IMR-90 (cell line): ENCODE data around the gene PSMB4. TPM values are rescaled to one million over a fixed set of nuclear protein-coding genes. Genes with fewer than 3 reads are reported as not detected.

Experiments
- ATAC-seq: fragments of 200-7000 bp; cut with Tn5 transposase; 2 replicates; pipeline ENCODE4 v1.9.1; 2020; ENCODE audit warnings: low read depth, mild to moderate bottlenecking, moderate library complexity
- BruUV-seq: library from RNA; stranded (reverse); fragments of 400-500 nt; replicated peaks from 2 replicates; lab custom pipeline; 2021; lab: Mats Ljungman, UMichigan
- CTCF ChIA-PET: fragments of 300-600 bp; formaldehyde crosslinking; extraction: SDS; loops from one replicate; lab custom pipeline; 2021; ENCODE audit warnings: antibody characterized with exemption; lab: Yijun Ruan, JAX
- POLR2A ChIA-PET: fragments of 300-600 bp; sonication (Branson Sonifier 250); formaldehyde crosslinking; loops from one replicate; lab custom pipeline; 2022; ENCODE audit warnings: antibody characterized with exemption; ENCODE audit not compliant: unreplicated experiment; lab: Charles Lee
- DNase-seq: peaks from one replicate; pipeline ENCODE4 v3.0.0; 2013
- H2AFZ ChIP-seq: replicated peaks from 2 replicates; pipeline ENCODE3; 2013; ENCODE audit warnings: low read length, mild to moderate bottlenecking; ENCODE audit not compliant: poor library complexity
- H2AK5ac ChIP-seq: 2 replicates; pipeline ENCODE4 v1.6.1; 2013; ENCODE audit warnings: low read depth, low read length, inconsistent platforms
- H2AK9ac ChIP-seq: replicated peaks from 2 replicates; pipeline ENCODE3; 2013; ENCODE audit warnings: mild to moderate bottlenecking, low read depth, low read length, moderate library complexity; ENCODE audit not compliant: poor library complexity
- H2BK120ac ChIP-seq: 2 replicates; pipeline ENCODE4 v1.6.1; 2013; ENCODE audit warnings: low read depth, low read length, inconsistent platforms
- H2BK15ac ChIP-seq: 3 replicates; pipeline ENCODE4 v1.6.1; 2013; ENCODE audit warnings: low read depth, low read length, inconsistent platforms
- H2BK20ac ChIP-seq: 2 replicates; pipeline ENCODE4 v1.6.1; 2013; ENCODE audit warnings: low read depth, mild to moderate bottlenecking, inconsistent platforms, low read length, moderate library complexity
- H2BK5ac ChIP-seq: 2 replicates; pipeline ENCODE4 v1.6.1; 2013; ENCODE audit warnings: mild to moderate bottlenecking, low read depth, low read length, inconsistent platforms; ENCODE audit not compliant: poor library complexity, severe bottlenecking
- H3K14ac ChIP-seq: replicated peaks from 2 replicates; pipeline ENCODE4 v1.6.1; 2013; ENCODE audit warnings: low read depth, low read length, inconsistent platforms
- H3K18ac ChIP-seq: 2 replicates; pipeline ENCODE4 v1.6.1; 2013; ENCODE audit warnings: low read depth, low read length, control low read depth
- H3K23ac ChIP-seq: 2 replicates; pipeline ENCODE4 v1.6.1; 2013; ENCODE audit warnings: low read depth, low read length, inconsistent platforms
- H3K27ac ChIP-seq: 2 replicates; pipeline ENCODE4 v1.5.1; 2013; ENCODE audit warnings: mild to moderate bottlenecking, control low read depth, low read length; ENCODE audit not compliant: insufficient read depth
- H3K27me3 ChIP-seq: 2 replicates; pipeline ENCODE4 v1.6.1; 2013; ENCODE audit warnings: low read length; ENCODE audit not compliant: control insufficient read depth, insufficient read depth
- H3K36me3 ChIP-seq: 2 replicates; pipeline ENCODE4 v1.6.1; 2013; ENCODE audit warnings: low read length, mixed read lengths; ENCODE audit not compliant: control insufficient read depth, insufficient read depth
- H3K4ac ChIP-seq: 2 replicates; pipeline ENCODE4 v1.6.1; 2013; ENCODE audit warnings: low read depth, low read length, inconsistent platforms
- H3K4me1 ChIP-seq: 2 replicates; pipeline ENCODE4 v1.6.1; 2013; ENCODE audit warnings: low read length, mixed read lengths; ENCODE audit not compliant: control insufficient read depth, insufficient read depth
- H3K4me2 ChIP-seq: 2 replicates; pipeline ENCODE4 v1.6.1; 2013; ENCODE audit warnings: low read depth, mild to moderate bottlenecking, control low read depth, low read length, moderate library complexity
- H3K4me3 ChIP-seq: 2 replicates; pipeline ENCODE4 v1.5.1; 2013; ENCODE audit warnings: low read depth, mild to moderate bottlenecking, control low read depth, low read length, moderate library complexity; ENCODE audit not compliant: insufficient read depth
- H3K56ac ChIP-seq: 2 replicates; pipeline ENCODE4 v1.6.1; 2013; ENCODE audit warnings: low read length, inconsistent platforms; ENCODE audit not compliant: insufficient read depth; ENCODE audit errors: extremely low read depth
- H3K79me1 ChIP-seq, 2 experiments: 2 replicates each; pipeline ENCODE4 v1.6.1; 2013; ENCODE audit warnings: low read length in 2 of 2, inconsistent platforms in 1 of 2, low read depth in 1 of 2
- H3K9ac ChIP-seq: 2 replicates; pipeline ENCODE4 v1.6.1; 2013; ENCODE audit warnings: low read depth, low read length, control low read depth
- H3K9me1 ChIP-seq: 2 replicates; pipeline ENCODE4 v1.6.1; 2013; ENCODE audit warnings: low read length, inconsistent platforms; ENCODE audit not compliant: insufficient read depth
- H3K9me3 ChIP-seq: 2 replicates; pipeline ENCODE4 v1.6.1; 2013; ENCODE audit warnings: low read length; ENCODE audit not compliant: control insufficient read depth, insufficient read depth
- H4K20me1 ChIP-seq: 2 replicates; pipeline ENCODE4 v1.6.1; 2013; ENCODE audit warnings: low read length, inconsistent platforms; ENCODE audit not compliant: insufficient read depth
- H4K5ac ChIP-seq: 2 replicates; pipeline ENCODE4 v1.6.1; 2013; ENCODE audit warnings: mild to moderate bottlenecking, low read depth, low read length, control low read depth
- H4K8ac ChIP-seq, 2 experiments: 2 replicates each; pipeline ENCODE4 v1.6.1; 2013; ENCODE audit warnings: low read depth in 2 of 2, low read length in 2 of 2, control low read depth in 1 of 2, inconsistent platforms in 1 of 2
- H4K91ac ChIP-seq: 2 replicates; pipeline ENCODE4 v1.6.1; 2013; ENCODE audit warnings: low read depth, low read length, inconsistent platforms; ENCODE audit not compliant: insufficient read depth
- CEBPB ChIP-seq: IDR thresholded peaks from 2 replicates; pipeline ENCODE4 v1.6.1; 2012; ENCODE audit warnings: low read depth, low read length, improper control_type of control experiment
- FOS ChIP-seq: fragments of 150-350 bp; IDR thresholded peaks from 2 replicates; pipeline ENCODE4 v1.6.1; 2016; ENCODE audit warnings: low read depth, low read length
- MAFK ChIP-seq: IDR thresholded peaks from 2 replicates; pipeline ENCODE4 v1.6.1; 2012; ENCODE audit warnings: low read depth, low read length, improper control_type of control experiment
- MAZ ChIP-seq: IDR thresholded peaks from 2 replicates; pipeline ENCODE4 v1.6.1; 2012; ENCODE audit warnings: low read depth, mild to moderate bottlenecking, low read length, improper control_type of control experiment, moderate library complexity, borderline replicate concordance
- NFE2L2 ChIP-seq: fragments of 150-350 bp; IDR thresholded peaks from 2 replicates; pipeline ENCODE4 v1.6.1; 2016; ENCODE audit warnings: low read depth, mild to moderate bottlenecking, low read length
- POLR2A ChIP-seq: IDR thresholded peaks from 2 replicates; pipeline ENCODE4 v1.6.1; 2012; ENCODE audit warnings: mild to moderate bottlenecking, low read depth, low read length
- RAD21 ChIP-seq: IDR thresholded peaks from 2 replicates; pipeline ENCODE4 v1.6.1; 2012; ENCODE audit warnings: low read length, improper control_type of control experiment
- RCOR1 ChIP-seq: IDR thresholded peaks from 2 replicates; pipeline ENCODE4 v1.6.1; 2012; ENCODE audit warnings: mild to moderate bottlenecking, low read length, improper control_type of control experiment; ENCODE audit not compliant: insufficient replicate concordance
- RFX5 ChIP-seq: IDR thresholded peaks from 2 replicates; pipeline ENCODE4 v1.8.0; 2012; ENCODE audit warnings: low read depth, mild to moderate bottlenecking, low read length, moderate library complexity
- SMC3 ChIP-seq: fragments of 150-350 bp; IDR thresholded peaks from 2 replicates; pipeline ENCODE4 v1.6.1; 2016; ENCODE audit warnings: low read depth, mild to moderate bottlenecking, antibody characterized with exemption, low read length, moderate library complexity
- WGBS, 2 experiments: methylation state at CpG; one replicate each; pipeline versions ENCODE4 v1.1.5 to v1.1.7; 2013; ENCODE audit warnings: missing lambda C conversion rate in 2 of 2; ENCODE audit not compliant: insufficient read length in 1 of 2; ENCODE audit errors: extremely low coverage in 2 of 2; 5-methylcytosine and 5-hydroxymethylcytosine counted together
- dilution Hi-C: fragments of 300-500 bp; cut with HindIII; formaldehyde crosslinking; loops from one replicate; pipeline ENCODE4 v1.14.3; 2018; ENCODE audit warnings: low sequenced_read_pairs; ENCODE audit not compliant: unreplicated experiment
- in situ Hi-C: fragments of 300-500 bp; cut with MboI; formaldehyde crosslinking; loops from 3 replicates; pipeline ENCODE4 v1.14.3; 2019; ENCODE audit warnings: low sequenced_read_pairs, inconsistent platforms, mixed read lengths
- intact Hi-C: fragments of 100-400 bp; cut with micrococcal nuclease; formaldehyde crosslinking; loops from 2 replicates; pipeline ENCODE4 v1.10.0; 2022
- polyA plus RNA-seq, 3 experiments: library from polyadenylated mRNA; depleted of rRNA; stranded (reverse); fragments of >200 nt; gene quantifications; 2 replicates each; pipeline ENCODE4 v1.2.3, GENCODE V29; 2012; ENCODE audit warnings: low replicate concordance in 1 of 3
- total RNA-seq: library from RNA; depleted of rRNA; stranded (reverse); fragments of >200 nt; gene quantifications from 2 replicates; pipeline ENCODE4 v1.2.3, GENCODE V29; 2012
- TF ChIP-seq, protein P1 (sequence below): fragments of 150-350 bp; IDR thresholded peaks from 2 replicates; pipeline ENCODE4 v1.6.1; 2017; ENCODE audit warnings: mild to moderate bottlenecking, antibody characterized with exemption, low read length, low read depth

The PSMB4 gene
- total and polyA plus RNA-seq, 2 of the 4 experiments (the other 2 are of a cell fraction) = 457 to 565 TPM

DNA sequence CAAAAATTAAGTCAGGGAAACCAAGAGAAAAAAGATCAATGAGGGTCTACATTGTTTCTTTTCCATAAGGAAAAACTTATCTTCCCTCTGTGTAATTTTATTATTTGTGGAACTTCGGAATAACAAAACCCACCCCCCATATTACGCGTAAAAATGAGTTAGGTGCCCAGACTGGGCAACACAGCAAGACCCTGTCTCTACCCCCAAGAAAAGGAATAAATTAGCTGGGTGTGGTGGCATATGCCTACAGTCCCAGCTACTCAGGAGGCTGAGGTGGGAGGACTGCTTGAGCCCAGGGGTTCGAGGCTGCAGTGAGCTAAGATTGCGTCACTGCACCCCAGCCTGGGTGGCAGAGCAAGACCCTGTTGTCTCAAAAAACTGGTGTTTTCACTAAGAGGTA, 20.4 kb downstream of the PSMB4 start:
- no peak for ATAC-seq
- H3K9me3 ChIP-seq = no peaks in the 10 kb centered on the region
- intact Hi-C loops = no loop called here
- H3K9ac ChIP-seq = no peak overlapping the region
- no peak overlapping the region for H2AFZ ChIP-seq
- ChIA-PET CTCF (no interaction called here), POLR2A (no interaction called here)
- peaks cover 8 to 17% of the 10 kb centered on the region in 2 experiments for H3K79me1 ChIP-seq
- no peak overlapping the region for H3K27ac ChIP-seq
- DNase-seq = no peak
- no TSS peak for BruUV-seq
- no peak overlapping the region for H3K56ac ChIP-seq
- H3K14ac ChIP-seq = no peak overlapping the region
- no peaks in the 10 kb centered on the region for H3K9me1 ChIP-seq
- H3K27me3 ChIP-seq = no peaks in the 10 kb centered on the region
- H2BK20ac ChIP-seq = no peak overlapping the region
- H3K4ac ChIP-seq = no peak overlapping the region
- no CpG with 5 or more reads among the region's 5 CpGs for whole genome bisulfite sequencing, 2 experiments
- no peak overlapping the region for H3K4me3 ChIP-seq
- H4K20me1 ChIP-seq = peaks cover 8% of the 10 kb centered on the region
- no peak overlapping the region for H2BK120ac ChIP-seq
- in situ Hi-C loops = no loop called here
- H4K8ac ChIP-seq = no peak overlapping the region
- H3K23ac ChIP-seq = no peak overlapping the region
- no peak overlapping the region for H4K91ac ChIP-seq
- peaks cover 3% of the 10 kb centered on the region; the same call in 1 of the 2 replicates for H3K4me1 ChIP-seq
- no peak overlapping the region for H3K18ac ChIP-seq
- TF ChIP-seq MAFK = no peak
- no peak for TF ChIP-seq RCOR1
- TF ChIP-seq POLR2A = no peak
- TF ChIP-seq NFE2L2 = no peak
- TF ChIP-seq SMC3 = no peak
- TF ChIP-seq RAD21 = no peak
- no peak for TF ChIP-seq MAZ
- no peak for TF ChIP-seq FOS
- no peak for TF ChIP-seq RFX5
- TF ChIP-seq, protein P1, sequence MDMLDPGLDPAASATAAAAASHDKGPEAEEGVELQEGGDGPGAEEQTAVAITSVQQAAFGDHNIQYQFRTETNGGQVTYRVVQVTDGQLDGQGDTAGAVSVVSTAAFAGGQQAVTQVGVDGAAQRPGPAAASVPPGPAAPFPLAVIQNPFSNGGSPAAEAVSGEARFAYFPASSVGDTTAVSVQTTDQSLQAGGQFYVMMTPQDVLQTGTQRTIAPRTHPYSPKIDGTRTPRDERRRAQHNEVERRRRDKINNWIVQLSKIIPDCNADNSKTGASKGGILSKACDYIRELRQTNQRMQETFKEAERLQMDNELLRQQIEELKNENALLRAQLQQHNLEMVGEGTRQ = no peak
- TF ChIP-seq CEBPB = no peak
- H2BK5ac ChIP-seq = no peak overlapping the region
- H3K36me3 ChIP-seq = peaks cover 32% of the 10 kb centered on the region
- no peak overlapping the region for H2AK5ac ChIP-seq
- dilution Hi-C loops = no loop called here
- H3K4me2 ChIP-seq = no peak overlapping the region
- no peak overlapping the region for H4K5ac ChIP-seq
- no peak overlapping the region for H2BK15ac ChIP-seq
- H2AK9ac ChIP-seq = no peak overlapping the region
